NCI-H2029 treated with DMSO at 0.1 percent for 48 hours (cell line): Measurements from ENCODE around the gene ANGPT4.

Experiments used
- DNase-seq: peaks from one replicate; lab custom pipeline; 2025; lab: John Stamatoyannopoulos, UW

Gene ANGPT4

GRCh38 chr20:825710-826421, 90.3 kb downstream of the ANGPT4 start:
- DNase-seq: no peak

GRCh38 chr20:824916-825315, 91.2 kb downstream of the ANGPT4 start:
- DNase-seq: no peak

- DNase-seq: no peak
Measured at GRCh38 chr20:824490-824889, 91.6 kb downstream of the ANGPT4 start.

GRCh38 chr20:823574-823902, 92.6 kb downstream of the ANGPT4 start:
- no peak for DNase-seq

GRCh38 chr20:822651-823573, 93.2 kb downstream of the ANGPT4 start:
- DNase-seq: no peak

GRCh38 chr20:821731-822065, 94.4 kb downstream of the ANGPT4 start:
- DNase-seq: no peak

GRCh38 chr20:821046-821730, 94.9 kb downstream of the ANGPT4 start:
- DNase-seq: no peak

GRCh38 chr20:820323-820953, 95.7 kb downstream of the ANGPT4 start:
- DNase-seq: no peak
